HUES6 (cell line): ENCODE results near the gene C17orf78.
A peak's percentile ranks its signal among the peaks of the same experiment; 100 is the strongest.
"Not testable (repeated sequence)": the region's sequence is repeated elsewhere in the genome, so short reads cannot be mapped to it uniquely, and the experiment has no call there.

Experiments
- H3K27ac ChIP-seq: 2 replicates; pipeline ENCODE4 v1.7.0; 2013; ENCODE audit warnings: low read depth, mild to moderate bottlenecking, low read length, inconsistent platforms
- H3K27me3 ChIP-seq: 2 replicates; pipeline ENCODE4 v1.6.1; 2013; ENCODE audit warnings: low read length; ENCODE audit not compliant: control insufficient read depth, insufficient read depth
- H3K36me3 ChIP-seq: 2 replicates; pipeline ENCODE4 v1.6.1; 2013; ENCODE audit warnings: low read length; ENCODE audit not compliant: control insufficient read depth, insufficient read depth
- H3K4me1 ChIP-seq: 2 replicates; pipeline ENCODE4 v1.6.1; 2013; ENCODE audit warnings: low read length; ENCODE audit not compliant: control insufficient read depth, insufficient read depth
- H3K4me3 ChIP-seq: 2 replicates; pipeline ENCODE4 v1.5.1; 2013; ENCODE audit warnings: low read depth, low read length
- H3K9ac ChIP-seq: one replicate; pipeline ENCODE4 v1.6.1; 2013; ENCODE audit warnings: mild to moderate bottlenecking, low read length
- H3K9me3 ChIP-seq: 2 replicates; pipeline ENCODE4 v1.6.1; 2013; ENCODE audit warnings: low read depth, low read length; ENCODE audit not compliant: control insufficient read depth, insufficient read depth

The C17orf78 gene

GRCh38 chr17:37375706-37376105 is at the start of gene C17orf78:
C17orf78 (plus strand) TSS chr17:37375985; CDS start chr17:37376093, 108 bp downstream.
- no peak within 1 kb of the TSS for H3K27ac ChIP-seq
- no peaks in the 10 kb centered on the region for H3K9me3 ChIP-seq
- H3K4me3 ChIP-seq, result no peak within 1 kb of the TSS
- no peaks in the 10 kb centered on the region for H3K27me3 ChIP-seq
- H3K9ac ChIP-seq, result no peak within 1 kb of the TSS
- H3K4me1 ChIP-seq, result 0 out of 2 replicates have a peak, but pooled peaks cover 3% of the 10 kb centered on the region
- H3K36me3 ChIP-seq, result no peaks in the 10 kb centered on the region

- H3K27me3 ChIP-seq, result no peaks in the 10 kb centered on the region
- peaks cover 55% of the 10 kb centered on the region for H3K36me3 ChIP-seq
These were observed 48.3 kb upstream of the C17orf78 start for GRCh38 chr17:37327341-37328090.

GRCh38 chr17:37338847-37339246 is 36.9 kb upstream of the C17orf78 start:
- peaks cover 21% of the 10 kb centered on the region for H3K36me3 ChIP-seq

More at GRCh38 chr17:37327341-37328090, 48.3 kb upstream of the C17orf78 start:
- H3K4me1 ChIP-seq, result no peaks in the 10 kb centered on the region
- H3K4me3 ChIP-seq, result no peak overlapping the region
- no peak overlapping the region for H3K27ac ChIP-seq
- no peaks in the 10 kb centered on the region for H3K9me3 ChIP-seq
- no peak overlapping the region for H3K9ac ChIP-seq

GRCh38 chr17:37339321-37339720 is 36.5 kb upstream of the C17orf78 start:
- H3K27ac ChIP-seq, result no peak overlapping the region
- H3K36me3 ChIP-seq, result peaks cover 21% of the 10 kb centered on the region
- H3K4me3 ChIP-seq, result no peak overlapping the region
- peaks cover 7% of the 10 kb centered on the region; the same call in 1 of the 2 replicates for H3K4me1 ChIP-seq
- no peaks in the 10 kb centered on the region for H3K9me3 ChIP-seq
- H3K9ac ChIP-seq, result no peak overlapping the region
- H3K27me3 ChIP-seq, result no peaks in the 10 kb centered on the region

More at GRCh38 chr17:37338847-37339246, 36.9 kb upstream of the C17orf78 start:
- Histone ChIP-seq H3K4me1 (peaks cover 7% of the 10 kb centered on the region; the same call in 1 of the 2 replicates), H3K27me3 (no peaks in the 10 kb centered on the region), H3K9ac (no peak overlapping the region), H3K4me3 (no peak overlapping the region), H3K9me3 (no peaks in the 10 kb centered on the region), H3K27ac (no peak overlapping the region)

- Histone ChIP-seq H3K27ac (no peak overlapping the region), H3K4me1 (peaks cover 7% of the 10 kb centered on the region; the same call in 1 of the 2 replicates), H3K36me3 (peaks cover 29% of the 10 kb centered on the region), H3K4me3 (no peak overlapping the region), H3K9me3 (no peaks in the 10 kb centered on the region), H3K9ac (no peak overlapping the region), H3K27me3 (no peaks in the 10 kb centered on the region)
These were observed 35.0 kb upstream of the C17orf78 start for GRCh38 chr17:37340804-37341203.

- Histone ChIP-seq H3K9ac (no peak overlapping the region), H3K4me3 (no peak overlapping the region), H3K9me3 (peaks cover 8% of the 10 kb centered on the region), H3K27ac (no peak overlapping the region), H3K4me1 (no peaks in the 10 kb centered on the region), H3K27me3 (no peaks in the 10 kb centered on the region), H3K36me3 (peaks cover 31% of the 10 kb centered on the region)
These were observed 33.2 kb upstream of the C17orf78 start for GRCh38 chr17:37342589-37342988.

- Histone ChIP-seq H3K4me3 (no peak overlapping the region), H3K27ac (no peak overlapping the region), H3K27me3 (no peaks in the 10 kb centered on the region), H3K4me1 (no peaks in the 10 kb centered on the region), H3K9ac (no peak overlapping the region), H3K36me3 (peaks cover 28% of the 10 kb centered on the region), H3K9me3 (peaks cover 10% of the 10 kb centered on the region)
These were observed 31.3 kb upstream of the C17orf78 start for GRCh38 chr17:37344519-37344918.

GRCh38 chr17:37346863-37347402 is 28.9 kb upstream of the C17orf78 start:
- H3K4me1 ChIP-seq, H3K9ac ChIP-seq, H3K27me3 ChIP-seq, H3K4me3 ChIP-seq, H3K27ac ChIP-seq: not testable (repeated sequence)
- H3K9me3 ChIP-seq, result peaks cover 10% of the 10 kb centered on the region
- H3K36me3 ChIP-seq, result peaks cover 32% of the 10 kb centered on the region

- peaks cover 25% of the 10 kb centered on the region for H3K4me1 ChIP-seq
- peak overlapping the region; percentile 93 for H3K4me3 ChIP-seq
- not testable (repeated sequence) for H3K9me3 ChIP-seq, H3K27ac ChIP-seq, H3K27me3 ChIP-seq
- peaks cover 16% of the 10 kb centered on the region; the same call in 1 of the 2 replicates for H3K36me3 ChIP-seq
- H3K9ac ChIP-seq, result peak overlapping the region; percentile 95
These were observed 18.8 kb upstream of the C17orf78 start for GRCh38 chr17:37356796-37357569.

GRCh38 chr17:37358098-37358829 is 17.5 kb upstream of the C17orf78 start:
- Histone ChIP-seq H3K36me3 (peaks cover 7% of the 10 kb centered on the region; the same call in 1 of the 2 replicates), H3K9me3 (no peaks in the 10 kb centered on the region), H3K4me1 (peaks cover 25% of the 10 kb centered on the region), H3K27ac (peak overlapping the region; percentile 93), H3K9ac (peak overlapping the region; percentile 95), H3K4me3 (peak overlapping the region; percentile 93), H3K27me3 (no peaks in the 10 kb centered on the region)
